Omental fat pad (tissue), 4 donors: ENCODE data around the gene ASTN2. TPM values are rescaled to one million over a fixed set of nuclear protein-coding genes. Genes with fewer than 3 reads are reported as not detected.

Experiments used
- ATAC-seq: fragments of 150-250 bp; one replicate; pipeline ENCODE4 v1.9.1; 2016; ENCODE audit warnings: mild to moderate bottlenecking, moderate library complexity; ENCODE audit not compliant: low FRiP score
- DNase-seq: peaks from one replicate; pipeline ENCODE4 v3.0.0-alpha.2; 2019; ENCODE audit warnings: low spot score
- total RNA-seq, 4 donors: library from RNA; depleted of rRNA; stranded (reverse); fragments of >200 nt; gene quantifications; one replicate each; pipeline ENCODE4 v1.1.0, GENCODE V29; 2016
- TF ChIP-seq, protein P1 (sequence below), 3 donors: fragments of 450-650 bp; IDR thresholded peaks; one replicate each; pipeline ENCODE4 v1.5.1; 2016 to 2017; ENCODE audit warnings: antibody characterized with exemption in 3 of 3, mild to moderate bottlenecking in 3 of 3, moderate library complexity in 2 of 3

The ASTN2 gene
- total RNA-seq, 4 donors from 2014 or later, result 1.1 to 8.4 (median 3.6) TPM

DNA sequence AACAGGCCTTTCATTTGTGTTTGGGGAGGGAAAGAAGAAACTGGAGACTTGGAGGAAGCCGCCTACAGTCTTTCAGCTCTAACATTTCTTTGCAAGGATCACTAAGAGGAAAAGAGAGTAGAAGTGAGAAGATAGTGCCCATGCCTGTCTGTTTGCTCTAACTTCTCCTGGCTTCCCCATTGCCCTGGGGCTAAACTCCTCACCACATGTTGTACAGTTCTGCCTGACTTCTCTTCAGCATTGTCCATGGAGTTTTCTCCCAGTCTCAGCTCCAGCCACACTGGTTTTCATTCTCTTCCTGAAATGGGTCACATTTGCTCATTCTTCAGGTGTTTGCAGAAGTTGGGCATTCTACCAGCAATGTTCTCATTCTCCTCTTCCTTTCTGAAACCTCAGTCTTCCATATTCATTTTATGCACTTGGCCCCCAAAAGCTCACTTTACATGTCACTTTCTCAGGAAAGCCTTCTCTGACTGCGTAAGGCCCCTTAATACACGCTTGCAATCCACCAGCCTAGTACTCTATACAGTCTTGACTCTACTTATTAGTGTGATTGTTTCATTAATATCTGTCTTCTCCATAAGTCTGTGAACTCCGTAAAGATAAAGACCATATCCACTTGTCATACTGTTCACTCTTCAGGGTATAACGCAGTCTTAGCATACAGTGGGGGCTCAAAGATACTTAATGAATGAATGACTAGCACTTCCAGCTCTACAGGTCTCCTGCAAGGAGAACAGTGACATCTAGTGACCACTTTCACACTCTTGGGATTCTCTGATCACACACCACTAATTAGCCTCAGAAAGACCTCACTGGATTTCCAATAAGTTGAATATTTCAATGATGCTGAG is 768.0 kb downstream of the ASTN2 start:
- peak; percentile 43 for ATAC-seq
- TF ChIP-seq, protein P1, sequence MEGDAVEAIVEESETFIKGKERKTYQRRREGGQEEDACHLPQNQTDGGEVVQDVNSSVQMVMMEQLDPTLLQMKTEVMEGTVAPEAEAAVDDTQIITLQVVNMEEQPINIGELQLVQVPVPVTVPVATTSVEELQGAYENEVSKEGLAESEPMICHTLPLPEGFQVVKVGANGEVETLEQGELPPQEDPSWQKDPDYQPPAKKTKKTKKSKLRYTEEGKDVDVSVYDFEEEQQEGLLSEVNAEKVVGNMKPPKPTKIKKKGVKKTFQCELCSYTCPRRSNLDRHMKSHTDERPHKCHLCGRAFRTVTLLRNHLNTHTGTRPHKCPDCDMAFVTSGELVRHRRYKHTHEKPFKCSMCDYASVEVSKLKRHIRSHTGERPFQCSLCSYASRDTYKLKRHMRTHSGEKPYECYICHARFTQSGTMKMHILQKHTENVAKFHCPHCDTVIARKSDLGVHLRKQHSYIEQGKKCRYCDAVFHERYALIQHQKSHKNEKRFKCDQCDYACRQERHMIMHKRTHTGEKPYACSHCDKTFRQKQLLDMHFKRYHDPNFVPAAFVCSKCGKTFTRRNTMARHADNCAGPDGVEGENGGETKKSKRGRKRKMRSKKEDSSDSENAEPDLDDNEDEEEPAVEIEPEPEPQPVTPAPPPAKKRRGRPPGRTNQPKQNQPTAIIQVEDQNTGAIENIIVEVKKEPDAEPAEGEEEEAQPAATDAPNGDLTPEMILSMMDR (IDR thresholded peaks at IDR 0.05), result no peak
- DNase-seq, result no peak

DNA sequence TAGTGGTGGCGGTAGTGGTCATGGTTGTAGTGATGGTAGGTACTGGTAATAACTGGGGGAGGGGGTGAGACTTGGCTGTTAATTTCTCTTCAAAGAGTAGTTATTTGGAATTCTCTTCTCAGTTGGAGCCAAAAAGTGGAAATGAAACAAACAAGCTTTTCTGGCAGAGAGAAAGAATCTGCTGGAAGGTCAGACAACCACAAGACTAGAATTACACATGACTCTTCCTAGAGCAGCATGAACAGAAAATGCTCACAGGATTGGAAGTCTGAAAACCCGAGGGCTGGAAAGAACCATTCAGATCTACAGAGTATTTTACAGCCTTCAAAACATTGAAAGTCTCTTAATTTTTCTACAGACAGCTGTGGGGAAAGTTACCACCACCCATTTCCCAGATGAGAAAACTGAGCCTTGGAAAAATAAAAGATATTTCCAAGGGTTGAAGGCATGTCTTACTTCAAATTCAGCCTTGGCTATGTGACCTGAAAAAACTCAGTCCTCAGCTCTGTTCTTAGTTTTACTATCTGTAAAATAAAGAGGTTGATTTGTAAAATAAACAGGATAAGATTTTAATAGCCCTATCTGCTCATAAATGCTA is 770.7 kb downstream of the ASTN2 start:
- no peak for ATAC-seq
- DNase-seq, result no peak
- TF ChIP-seq, protein P1 (IDR thresholded peaks at IDR 0.05), result no peak

DNA sequence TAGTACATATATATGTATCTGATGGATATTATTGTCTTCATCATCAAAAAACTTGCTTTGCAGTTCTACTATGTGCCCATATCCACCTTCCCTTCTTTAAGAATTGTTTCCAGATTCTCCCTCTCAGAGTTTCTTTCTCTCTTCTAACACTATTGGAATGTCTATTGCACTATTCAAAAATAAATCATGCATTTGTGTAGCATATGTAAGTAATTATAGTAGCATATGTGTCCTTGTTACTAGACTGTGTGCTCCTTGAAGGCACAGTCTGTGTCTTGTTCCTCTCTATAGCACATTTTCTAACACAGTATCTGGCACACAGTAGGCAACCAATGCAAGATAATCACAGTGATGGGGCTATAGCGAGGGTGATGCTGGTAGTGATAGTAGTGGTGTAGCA is 771.2 kb downstream of the ASTN2 start:
- ATAC-seq (no peak), DNase-seq (no peak)
- TF ChIP-seq, protein P1 (IDR thresholded peaks at IDR 0.05), result no peak

DNA sequence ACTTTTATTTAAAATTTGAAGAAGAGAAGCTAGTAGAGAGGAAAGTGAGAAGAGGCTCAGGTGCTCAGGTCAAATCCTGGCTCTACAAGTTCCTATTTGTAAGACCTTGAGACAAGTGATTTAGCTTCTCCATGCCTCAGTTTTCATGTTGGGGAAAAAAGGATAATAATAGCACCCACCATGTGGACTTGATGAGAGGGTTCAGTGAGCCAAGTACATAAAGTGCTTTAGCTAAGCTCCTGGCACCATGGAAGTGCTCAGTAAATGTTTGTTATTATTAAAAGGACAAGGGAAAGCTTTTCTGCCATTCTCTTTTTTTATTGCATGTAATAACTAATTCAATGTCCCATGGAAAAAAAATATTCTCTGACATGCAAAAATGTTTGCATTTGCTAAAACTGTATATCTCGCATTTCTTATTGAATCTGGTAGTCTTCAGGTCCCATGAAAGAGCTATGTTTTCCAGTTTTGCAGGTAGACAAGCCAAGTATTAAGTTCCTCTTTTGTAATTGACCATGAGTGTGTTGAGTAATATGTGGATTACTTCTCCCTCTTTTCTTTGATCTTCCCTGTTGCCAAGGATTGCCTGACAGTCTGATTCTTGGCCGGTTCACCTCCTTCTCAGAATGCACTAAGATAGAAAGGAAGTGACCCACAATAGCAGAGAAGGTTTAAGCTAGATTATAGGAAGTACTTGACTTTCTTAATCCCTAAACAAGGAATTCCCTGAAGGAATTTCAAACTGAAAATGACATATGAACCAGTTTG is 773.4 kb downstream of the ASTN2 start:
- TF ChIP-seq, protein P1 (IDR thresholded peaks at IDR 0.05), result no peak
- ATAC-seq (peak; percentile 76), DNase-seq (no peak)

DNA sequence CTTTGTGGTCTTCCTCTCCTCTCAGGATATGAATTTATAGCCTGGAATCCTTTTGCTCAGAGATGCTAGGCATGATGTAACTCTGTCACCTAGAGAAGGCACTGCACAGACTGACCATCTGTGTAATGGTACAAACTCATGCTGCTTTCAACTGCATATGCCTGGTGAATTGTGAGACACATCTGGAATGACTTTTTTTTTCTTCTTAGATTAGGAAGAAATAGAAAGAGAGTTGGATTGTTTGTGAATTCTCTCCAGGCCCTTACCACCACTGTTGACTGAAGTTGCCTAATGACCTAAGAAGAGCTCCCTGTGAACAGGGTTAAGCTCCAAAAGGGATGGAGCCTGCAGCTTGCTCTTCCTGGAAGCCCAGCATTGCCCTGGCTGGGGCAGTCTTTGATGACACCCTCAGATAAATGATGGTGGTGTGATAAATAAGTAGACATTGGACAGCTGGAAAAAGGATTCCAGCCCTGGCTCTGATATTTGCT is 775.6 kb downstream of the ASTN2 start:
- TF ChIP-seq, protein P1 (IDR thresholded peaks at IDR 0.05), result no peak
- no peak for ATAC-seq
- DNase-seq, result no peak

DNA sequence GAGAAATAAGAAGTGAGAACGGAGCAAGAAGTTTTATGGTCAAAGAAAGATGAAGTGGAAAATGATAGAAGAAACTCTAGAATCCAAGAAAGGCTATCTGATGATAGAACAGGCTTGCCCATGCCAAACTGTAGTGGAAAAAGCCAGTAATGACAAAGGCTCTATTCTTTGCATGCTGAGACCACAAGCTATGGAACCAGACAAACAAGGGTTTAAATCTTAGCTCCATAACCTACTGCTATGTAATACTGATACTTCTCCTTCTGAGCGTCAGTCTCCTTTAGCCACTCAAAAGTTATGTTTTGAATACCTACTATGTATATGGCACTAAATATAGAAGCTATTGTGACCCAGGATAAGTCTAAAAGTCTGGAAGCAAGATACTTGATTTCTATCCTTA is 778.9 kb downstream of the ASTN2 start:
- TF ChIP-seq, protein P1 (IDR thresholded peaks at IDR 0.05), result no peak
- no peak for ATAC-seq
- DNase-seq, result no peak
